ENCODE results near the gene PRPSAP1. TPM values are rescaled to one million over a fixed set of nuclear protein-coding genes. Genes with fewer than 3 reads are reported as not detected.

Gene PRPSAP1
- total RNA-seq, 1 experiment from 2014 or later: 42.6 TPM

DNA sequence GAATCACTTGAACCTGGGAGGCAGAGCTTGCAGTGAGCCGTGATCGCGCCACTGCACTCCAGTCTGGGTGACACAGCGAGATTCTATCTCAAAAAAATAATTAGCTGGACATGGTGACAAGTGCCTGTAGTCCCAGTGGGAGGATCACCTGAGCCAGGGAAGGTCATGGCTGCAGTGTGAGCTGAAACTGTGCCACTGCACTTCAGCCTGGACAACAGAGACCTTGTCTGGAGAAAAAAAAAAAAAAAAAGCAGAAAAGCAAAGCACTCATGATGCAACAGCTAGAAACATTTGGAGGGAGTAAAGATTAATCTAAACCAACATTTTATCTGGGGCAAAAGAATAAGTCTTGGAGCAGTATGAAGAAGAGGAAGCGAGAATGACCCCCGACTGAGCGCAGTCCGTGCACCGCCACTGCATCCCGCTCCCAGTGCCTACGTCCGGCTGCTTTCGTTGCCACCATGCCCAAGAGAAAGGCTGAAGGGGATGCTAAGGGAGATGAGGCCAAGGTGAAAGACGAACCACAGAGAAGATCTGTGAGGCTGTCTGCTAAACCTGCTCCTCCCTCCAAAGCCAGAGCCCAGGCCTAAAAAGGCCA is 8.2 kb downstream of the PRPSAP1 start:
- CTCF ChIA-PET: interaction anchor here (0.6 to 1.5 kb wide), 3 partner anchors 8 to 216 kb away, joined by 3 to 4 read pairs (median 4); partner anchors contain the start of gene PRPSAP1
- TF ChIP-seq, protein P1, sequence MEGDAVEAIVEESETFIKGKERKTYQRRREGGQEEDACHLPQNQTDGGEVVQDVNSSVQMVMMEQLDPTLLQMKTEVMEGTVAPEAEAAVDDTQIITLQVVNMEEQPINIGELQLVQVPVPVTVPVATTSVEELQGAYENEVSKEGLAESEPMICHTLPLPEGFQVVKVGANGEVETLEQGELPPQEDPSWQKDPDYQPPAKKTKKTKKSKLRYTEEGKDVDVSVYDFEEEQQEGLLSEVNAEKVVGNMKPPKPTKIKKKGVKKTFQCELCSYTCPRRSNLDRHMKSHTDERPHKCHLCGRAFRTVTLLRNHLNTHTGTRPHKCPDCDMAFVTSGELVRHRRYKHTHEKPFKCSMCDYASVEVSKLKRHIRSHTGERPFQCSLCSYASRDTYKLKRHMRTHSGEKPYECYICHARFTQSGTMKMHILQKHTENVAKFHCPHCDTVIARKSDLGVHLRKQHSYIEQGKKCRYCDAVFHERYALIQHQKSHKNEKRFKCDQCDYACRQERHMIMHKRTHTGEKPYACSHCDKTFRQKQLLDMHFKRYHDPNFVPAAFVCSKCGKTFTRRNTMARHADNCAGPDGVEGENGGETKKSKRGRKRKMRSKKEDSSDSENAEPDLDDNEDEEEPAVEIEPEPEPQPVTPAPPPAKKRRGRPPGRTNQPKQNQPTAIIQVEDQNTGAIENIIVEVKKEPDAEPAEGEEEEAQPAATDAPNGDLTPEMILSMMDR (IDR thresholded peaks at IDR 0.05; ENCODE audit: unreplicated experiment): no peak
- H3K27me3 Mint-ChIP-seq (ENCODE audit: unreplicated experiment): no peaks in the 10 kb centered on the region
- peaks cover 31% of the 10 kb centered on the region for H3K36me3 Mint-ChIP-seq (ENCODE audit: insufficient read depth, unreplicated experiment)
- H3K27ac Mint-ChIP-seq (ENCODE audit: unreplicated experiment): peak overlapping the region; percentile 84
- peaks cover 15% of the 10 kb centered on the region for H3K4me1 Mint-ChIP-seq (ENCODE audit: low read depth, unreplicated experiment)
- DNase-seq: no peak
- no TSS peak for BruUV-seq (replicated peaks)
- H3K9me3 Mint-ChIP-seq (ENCODE audit: low read depth, unreplicated experiment): no peaks in the 10 kb centered on the region
- intact Hi-C loops (cut with micrococcal nuclease; ENCODE audit: unreplicated experiment): no loop called here
- H3K4me3 Mint-ChIP-seq (ENCODE audit: low read depth, unreplicated experiment): no peak overlapping the region

DNA sequence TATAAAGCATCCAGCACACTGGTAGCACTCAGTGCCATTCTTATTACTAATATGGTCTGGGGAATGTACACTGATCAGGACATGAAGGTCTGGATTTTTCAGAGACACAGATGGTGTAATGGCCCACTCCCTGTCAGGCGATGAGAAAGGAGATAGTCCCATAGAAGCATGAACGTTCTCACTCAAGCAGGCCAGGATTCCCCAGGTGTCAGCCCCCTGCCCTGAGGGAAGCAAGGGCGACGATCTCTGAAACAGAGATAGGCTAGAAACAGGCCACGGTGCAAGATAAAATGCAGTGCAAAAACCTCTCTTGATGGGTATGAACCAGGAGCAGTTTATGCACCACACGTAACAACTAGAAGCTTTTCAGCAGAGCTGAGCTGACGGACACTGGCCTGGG is 10.6 kb downstream of the PRPSAP1 start:
- Mint-ChIP-seq H3K9me3 (ENCODE audit: low read depth, unreplicated experiment) (no peaks in the 10 kb centered on the region), H3K4me1 (ENCODE audit: low read depth, unreplicated experiment) (peaks cover 15% of the 10 kb centered on the region), H3K27ac (ENCODE audit: unreplicated experiment) (no peak overlapping the region), H3K4me3 (ENCODE audit: low read depth, unreplicated experiment) (no peak overlapping the region), H3K36me3 (ENCODE audit: insufficient read depth, unreplicated experiment) (peaks cover 31% of the 10 kb centered on the region), H3K27me3 (ENCODE audit: unreplicated experiment) (no peaks in the 10 kb centered on the region)
- TF ChIP-seq, protein P1 (IDR thresholded peaks at IDR 0.05; ENCODE audit: unreplicated experiment): no peak
- CTCF ChIA-PET: no interaction called here
- no peak for DNase-seq
- BruUV-seq (replicated peaks): no TSS peak
- intact Hi-C loops (cut with micrococcal nuclease; ENCODE audit: unreplicated experiment): no loop called here

DNA sequence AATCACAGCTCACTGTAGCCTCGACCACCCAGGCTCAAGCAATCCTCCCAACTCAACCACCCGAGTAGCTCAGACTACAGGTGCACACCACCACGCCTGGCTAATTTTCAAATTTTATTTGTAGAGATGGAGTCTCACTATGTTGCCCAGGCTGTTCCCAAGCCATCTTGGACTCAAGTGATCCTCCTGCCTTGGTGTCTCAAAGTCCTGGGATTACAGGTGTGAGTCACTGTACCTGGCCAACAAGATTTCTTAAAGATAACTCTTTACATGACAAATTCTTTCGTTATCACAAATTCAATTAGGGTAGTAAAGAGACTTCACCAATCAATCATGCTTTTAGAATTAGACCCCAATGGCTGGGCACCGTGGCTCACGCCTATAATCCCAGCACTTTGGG is 12.4 kb downstream of the PRPSAP1 start:
- CTCF ChIA-PET: interaction anchor here (0.6 kb wide), 1 partner anchor 9 kb away, joined by 3 read pairs; no protein-coding TSS in a partner anchor
- H3K4me3 Mint-ChIP-seq (ENCODE audit: low read depth, unreplicated experiment): no peak overlapping the region
- no TSS peak for BruUV-seq (replicated peaks)
- no peaks in the 10 kb centered on the region for H3K9me3 Mint-ChIP-seq (ENCODE audit: low read depth, unreplicated experiment)
- no peak for DNase-seq
- TF ChIP-seq, protein P1 (IDR thresholded peaks at IDR 0.05; ENCODE audit: unreplicated experiment): no peak
- no peak overlapping the region for H3K27ac Mint-ChIP-seq (ENCODE audit: unreplicated experiment)
- peaks cover 10% of the 10 kb centered on the region for H3K4me1 Mint-ChIP-seq (ENCODE audit: low read depth, unreplicated experiment)
- no peaks in the 10 kb centered on the region for H3K27me3 Mint-ChIP-seq (ENCODE audit: unreplicated experiment)
- H3K36me3 Mint-ChIP-seq (ENCODE audit: insufficient read depth, unreplicated experiment): peaks cover 14% of the 10 kb centered on the region
- intact Hi-C loops (cut with micrococcal nuclease; ENCODE audit: unreplicated experiment): no loop called here

DNA sequence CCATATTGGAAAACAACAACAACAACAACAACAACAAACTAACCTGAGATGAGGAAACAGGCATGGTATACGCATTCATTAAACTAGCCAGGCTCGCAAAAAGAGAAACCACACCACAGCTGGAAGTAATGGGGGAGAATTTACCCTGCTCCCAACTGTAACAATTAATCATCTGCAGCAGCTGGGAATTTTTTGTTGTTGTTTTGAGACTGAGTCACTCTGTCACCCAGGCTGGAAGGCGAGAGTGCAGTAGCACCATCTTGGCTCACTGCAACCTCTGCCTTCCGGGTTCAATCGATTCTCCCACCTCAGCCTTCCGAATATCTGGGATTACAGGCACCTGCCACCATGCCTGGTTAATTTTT is 16.3 kb downstream of the PRPSAP1 start:
- CTCF ChIA-PET: interaction anchor here (0.9 to 1.1 kb wide), 2 partner anchors 16 to 58 kb away, joined by 3 to 4 read pairs; partner anchors contain the start of gene PRPSAP1
- H3K27ac Mint-ChIP-seq (ENCODE audit: unreplicated experiment): no peak overlapping the region

More for the DNA sequence above, 16.3 kb downstream of the PRPSAP1 start:
- Mint-ChIP-seq H3K9me3 (ENCODE audit: low read depth, unreplicated experiment) (no peaks in the 10 kb centered on the region), H3K4me3 (ENCODE audit: low read depth, unreplicated experiment) (no peak overlapping the region), H3K4me1 (ENCODE audit: low read depth, unreplicated experiment) (no peaks in the 10 kb centered on the region), H3K27me3 (ENCODE audit: unreplicated experiment) (no peaks in the 10 kb centered on the region), H3K36me3 (ENCODE audit: insufficient read depth, unreplicated experiment) (no peaks in the 10 kb centered on the region)
- BruUV-seq (replicated peaks): no TSS peak
- intact Hi-C loops (cut with micrococcal nuclease; ENCODE audit: unreplicated experiment): no loop called here
- TF ChIP-seq, protein P1 (IDR thresholded peaks at IDR 0.05; ENCODE audit: unreplicated experiment): no peak
- DNase-seq: peak; percentile 28
